H1 (cell line): Measurements from ENCODE around the gene PSMC3. TPM values are rescaled to one million over a fixed set of nuclear protein-coding genes. Genes with fewer than 3 reads are reported as not detected.

Experiments
- CBX5 ChIP-seq: fragments of 300-800, 300-1000 bp; sonication (generic); IDR thresholded peaks from 2 replicates; pipeline ENCODE4 v1.7.1; 2016; ENCODE audit warnings: antibody characterized with exemption, low read length, low read depth
- CTBP2 ChIP-seq: IDR thresholded peaks from 2 replicates; pipeline ENCODE4 v1.7.0; 2011; ENCODE audit warnings: borderline replicate concordance, mild to moderate bottlenecking, moderate library complexity, mixed read lengths, low read length; ENCODE audit not compliant: insufficient read depth, insufficient read length
- MAFK ChIP-seq: IDR thresholded peaks from 2 replicates; pipeline ENCODE4 v1.6.1; 2012; ENCODE audit warnings: low read depth, mild to moderate bottlenecking, improper control_type of control experiment, low read length
- RNF2 ChIP-seq: fragments of 200-900, 300-1000 bp; sonication (generic); IDR thresholded peaks from 2 replicates; pipeline ENCODE4 v1.7.1; 2016; ENCODE audit warnings: borderline replicate concordance, low read depth, mild to moderate bottlenecking, antibody characterized with exemption, low read length; ENCODE audit not compliant: poor library complexity, severe bottlenecking; ENCODE audit errors: missing control alignments
- SAP30 ChIP-seq: fragments of 300-600 bp; sonication (generic); IDR thresholded peaks from 2 replicates; pipeline ENCODE4 v1.7.1; 2012; ENCODE audit warnings: low read length, moderate library complexity, mild to moderate bottlenecking, inconsistent platforms; ENCODE audit not compliant: insufficient read depth, insufficient replicate concordance
- SIN3A ChIP-seq, 2 experiments: IDR thresholded peaks in 1 of 2; conservative IDR thresholded peaks in 1 of 2; 2 replicates each; pipeline ENCODE4 v1.6.1; 2011 to 2012; ENCODE audit warnings: low read length in 2 of 2, improper control_type of control experiment in 1 of 2, low read depth in 1 of 2, mild to moderate bottlenecking in 1 of 2
- SRF ChIP-seq: IDR thresholded peaks from 2 replicates; pipeline ENCODE4 v1.6.1; 2011; ENCODE audit warnings: mild to moderate bottlenecking, low read depth, low read length, moderate library complexity
- polyA plus RNA-seq, 7 experiments: library from polyadenylated mRNA; depleted of rRNA in 3 of 7; stranded (reverse) in 5 of 7; unstranded in 2 of 7; fragments of >200 nt in 5 of 7; fragments of 200-250 nt in 2 of 7; gene quantifications; 1 replicate in 5 of 7; 2 replicates in 1 of 7; 4 replicates in 1 of 7; pipeline versions ENCODE4 v1.2.1 to v1.2.3, GENCODE V29; 2011 to 2013; ENCODE audit warnings: missing spikeins in 2 of 7, mixed read lengths in 2 of 7
- total RNA-seq: library from RNA; stranded (reverse); fragmentation: NEBNext Ultra II Directional; extraction: Animal tissue kit (Norgen Biotek cat#: 25700); gene quantifications from 2 replicates; pipeline ENCODE4 v1.2.1, GENCODE V29; 2021
- TF ChIP-seq, protein P1 (sequence below): fragments of 300-600 bp; sonication (generic); IDR thresholded peaks from 2 replicates; pipeline ENCODE4 v1.7.1; 2012; ENCODE audit warnings: low read length, moderate library complexity, mild to moderate bottlenecking, inconsistent platforms; ENCODE audit not compliant: insufficient replicate concordance

The PSMC3 gene
- total and polyA plus RNA-seq, 2 of the 8 experiments (the other 6 are each of a cell fraction or from before 2014, with no cell fraction given): 105 to 160 TPM

DNA sequence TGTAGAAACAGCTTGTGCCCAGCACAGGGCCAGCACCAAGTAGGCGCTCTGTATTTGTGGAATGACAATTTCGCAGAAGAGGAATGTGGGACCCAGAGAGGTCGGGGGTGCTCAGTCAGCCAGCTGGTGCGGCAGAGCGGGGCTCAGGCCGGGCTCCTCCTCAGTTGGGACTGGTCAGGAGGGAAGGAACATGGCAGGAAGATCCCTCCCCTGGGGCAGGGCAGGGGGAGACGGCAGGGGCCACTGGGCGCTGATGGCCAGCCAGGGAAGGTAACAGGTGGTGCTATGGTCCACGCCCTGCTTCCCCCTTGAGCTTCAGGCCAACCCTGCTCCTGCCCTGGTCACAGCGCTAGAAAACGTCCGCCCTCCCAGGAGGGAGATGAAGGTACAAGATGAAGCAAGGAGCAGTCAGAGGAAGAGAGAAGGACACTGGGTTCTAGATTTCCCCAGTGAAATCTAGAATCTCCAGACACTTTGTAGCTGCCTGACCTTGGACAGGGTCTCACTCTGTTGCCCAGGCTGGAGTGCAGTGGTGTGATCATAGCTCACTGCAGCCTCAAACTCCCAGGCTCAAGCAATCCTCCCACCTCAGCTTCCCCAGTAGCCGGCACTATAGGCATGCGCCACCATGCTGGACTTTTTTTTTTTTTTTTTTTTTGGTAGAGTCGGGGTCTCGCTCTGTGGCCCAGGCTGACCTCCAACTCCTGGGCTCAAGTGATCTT is 34.4 kb downstream of the PSMC3 start (continued):
- TF ChIP-seq, protein P1, sequence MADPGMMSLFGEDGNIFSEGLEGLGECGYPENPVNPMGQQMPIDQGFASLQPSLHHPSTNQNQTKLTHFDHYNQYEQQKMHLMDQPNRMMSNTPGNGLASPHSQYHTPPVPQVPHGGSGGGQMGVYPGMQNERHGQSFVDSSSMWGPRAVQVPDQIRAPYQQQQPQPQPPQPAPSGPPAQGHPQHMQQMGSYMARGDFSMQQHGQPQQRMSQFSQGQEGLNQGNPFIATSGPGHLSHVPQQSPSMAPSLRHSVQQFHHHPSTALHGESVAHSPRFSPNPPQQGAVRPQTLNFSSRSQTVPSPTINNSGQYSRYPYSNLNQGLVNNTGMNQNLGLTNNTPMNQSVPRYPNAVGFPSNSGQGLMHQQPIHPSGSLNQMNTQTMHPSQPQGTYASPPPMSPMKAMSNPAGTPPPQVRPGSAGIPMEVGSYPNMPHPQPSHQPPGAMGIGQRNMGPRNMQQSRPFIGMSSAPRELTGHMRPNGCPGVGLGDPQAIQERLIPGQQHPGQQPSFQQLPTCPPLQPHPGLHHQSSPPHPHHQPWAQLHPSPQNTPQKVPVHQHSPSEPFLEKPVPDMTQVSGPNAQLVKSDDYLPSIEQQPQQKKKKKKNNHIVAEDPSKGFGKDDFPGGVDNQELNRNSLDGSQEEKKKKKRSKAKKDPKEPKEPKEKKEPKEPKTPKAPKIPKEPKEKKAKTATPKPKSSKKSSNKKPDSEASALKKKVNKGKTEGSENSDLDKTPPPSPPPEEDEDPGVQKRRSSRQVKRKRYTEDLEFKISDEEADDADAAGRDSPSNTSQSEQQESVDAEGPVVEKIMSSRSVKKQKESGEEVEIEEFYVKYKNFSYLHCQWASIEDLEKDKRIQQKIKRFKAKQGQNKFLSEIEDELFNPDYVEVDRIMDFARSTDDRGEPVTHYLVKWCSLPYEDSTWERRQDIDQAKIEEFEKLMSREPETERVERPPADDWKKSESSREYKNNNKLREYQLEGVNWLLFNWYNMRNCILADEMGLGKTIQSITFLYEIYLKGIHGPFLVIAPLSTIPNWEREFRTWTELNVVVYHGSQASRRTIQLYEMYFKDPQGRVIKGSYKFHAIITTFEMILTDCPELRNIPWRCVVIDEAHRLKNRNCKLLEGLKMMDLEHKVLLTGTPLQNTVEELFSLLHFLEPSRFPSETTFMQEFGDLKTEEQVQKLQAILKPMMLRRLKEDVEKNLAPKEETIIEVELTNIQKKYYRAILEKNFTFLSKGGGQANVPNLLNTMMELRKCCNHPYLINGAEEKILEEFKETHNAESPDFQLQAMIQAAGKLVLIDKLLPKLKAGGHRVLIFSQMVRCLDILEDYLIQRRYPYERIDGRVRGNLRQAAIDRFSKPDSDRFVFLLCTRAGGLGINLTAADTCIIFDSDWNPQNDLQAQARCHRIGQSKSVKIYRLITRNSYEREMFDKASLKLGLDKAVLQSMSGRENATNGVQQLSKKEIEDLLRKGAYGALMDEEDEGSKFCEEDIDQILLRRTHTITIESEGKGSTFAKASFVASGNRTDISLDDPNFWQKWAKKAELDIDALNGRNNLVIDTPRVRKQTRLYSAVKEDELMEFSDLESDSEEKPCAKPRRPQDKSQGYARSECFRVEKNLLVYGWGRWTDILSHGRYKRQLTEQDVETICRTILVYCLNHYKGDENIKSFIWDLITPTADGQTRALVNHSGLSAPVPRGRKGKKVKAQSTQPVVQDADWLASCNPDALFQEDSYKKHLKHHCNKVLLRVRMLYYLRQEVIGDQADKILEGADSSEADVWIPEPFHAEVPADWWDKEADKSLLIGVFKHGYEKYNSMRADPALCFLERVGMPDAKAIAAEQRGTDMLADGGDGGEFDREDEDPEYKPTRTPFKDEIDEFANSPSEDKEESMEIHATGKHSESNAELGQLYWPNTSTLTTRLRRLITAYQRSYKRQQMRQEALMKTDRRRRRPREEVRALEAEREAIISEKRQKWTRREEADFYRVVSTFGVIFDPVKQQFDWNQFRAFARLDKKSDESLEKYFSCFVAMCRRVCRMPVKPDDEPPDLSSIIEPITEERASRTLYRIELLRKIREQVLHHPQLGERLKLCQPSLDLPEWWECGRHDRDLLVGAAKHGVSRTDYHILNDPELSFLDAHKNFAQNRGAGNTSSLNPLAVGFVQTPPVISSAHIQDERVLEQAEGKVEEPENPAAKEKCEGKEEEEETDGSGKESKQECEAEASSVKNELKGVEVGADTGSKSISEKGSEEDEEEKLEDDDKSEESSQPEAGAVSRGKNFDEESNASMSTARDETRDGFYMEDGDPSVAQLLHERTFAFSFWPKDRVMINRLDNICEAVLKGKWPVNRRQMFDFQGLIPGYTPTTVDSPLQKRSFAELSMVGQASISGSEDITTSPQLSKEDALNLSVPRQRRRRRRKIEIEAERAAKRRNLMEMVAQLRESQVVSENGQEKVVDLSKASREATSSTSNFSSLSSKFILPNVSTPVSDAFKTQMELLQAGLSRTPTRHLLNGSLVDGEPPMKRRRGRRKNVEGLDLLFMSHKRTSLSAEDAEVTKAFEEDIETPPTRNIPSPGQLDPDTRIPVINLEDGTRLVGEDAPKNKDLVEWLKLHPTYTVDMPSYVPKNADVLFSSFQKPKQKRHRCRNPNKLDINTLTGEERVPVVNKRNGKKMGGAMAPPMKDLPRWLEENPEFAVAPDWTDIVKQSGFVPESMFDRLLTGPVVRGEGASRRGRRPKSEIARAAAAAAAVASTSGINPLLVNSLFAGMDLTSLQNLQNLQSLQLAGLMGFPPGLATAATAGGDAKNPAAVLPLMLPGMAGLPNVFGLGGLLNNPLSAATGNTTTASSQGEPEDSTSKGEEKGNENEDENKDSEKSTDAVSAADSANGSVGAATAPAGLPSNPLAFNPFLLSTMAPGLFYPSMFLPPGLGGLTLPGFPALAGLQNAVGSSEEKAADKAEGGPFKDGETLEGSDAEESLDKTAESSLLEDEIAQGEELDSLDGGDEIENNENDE: no peak
- TF ChIP-seq SRF (no peak), CTBP2 (no peak), MAFK (no peak), SIN3A (conservative IDR thresholded peaks at IDR 0.05 in 1 of 2, IDR thresholded peaks at IDR 0.05 in 1 of 2; ENCODE audit: low read depth in 1 of 2, low read length in 2 of 2) (no peak), CBX5 (no peak), RNF2 (no peak), SAP30 (no peak)
